GM18526 (cell line): ENCODE data around the gene SRGAP1.

Experiments
- POLR2A ChIP-seq: IDR thresholded peaks from 3 replicates; pipeline ENCODE4 v1.6.1; 2011; ENCODE audit not compliant: insufficient read length; ENCODE audit errors: extremely low read depth

SRGAP1 gene

DNA sequence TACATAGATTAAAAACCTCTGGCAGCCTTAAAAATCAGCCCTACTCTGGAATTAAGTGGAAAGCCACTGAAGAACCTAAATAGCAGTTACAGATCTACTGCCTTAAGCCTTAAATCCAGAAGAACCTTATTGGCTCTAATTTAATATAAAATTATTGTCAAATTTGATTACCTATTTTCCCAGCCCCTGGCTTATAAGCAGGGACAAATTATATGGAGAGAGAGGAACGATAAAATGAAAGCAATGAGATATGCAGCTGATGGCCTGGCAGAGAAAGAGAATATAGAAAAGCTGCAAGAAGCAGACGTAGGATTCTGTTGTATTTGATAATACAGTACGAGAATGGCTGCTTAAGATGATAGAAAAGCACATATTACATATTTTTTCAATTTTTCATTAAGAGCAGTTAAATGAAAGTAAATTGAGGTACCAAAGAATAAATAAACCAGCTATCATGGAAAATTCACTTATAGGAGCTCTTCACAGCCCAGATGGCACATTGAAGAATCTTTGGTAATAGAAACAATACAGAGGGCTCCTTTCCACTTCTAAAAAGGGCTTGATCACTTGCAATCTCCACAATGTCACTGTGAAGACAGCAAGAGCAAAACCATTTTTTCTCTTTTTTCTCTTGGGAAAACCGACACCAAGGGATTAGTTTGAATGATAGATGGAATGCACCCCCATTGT is 248.2 kb downstream of the SRGAP1 start:
- no peak for TF ChIP-seq POLR2A

- TF ChIP-seq POLR2A = no peak
These were observed 249.2 kb downstream of the SRGAP1 start for GRCh38 chr12:64093689-64094088.

DNA sequence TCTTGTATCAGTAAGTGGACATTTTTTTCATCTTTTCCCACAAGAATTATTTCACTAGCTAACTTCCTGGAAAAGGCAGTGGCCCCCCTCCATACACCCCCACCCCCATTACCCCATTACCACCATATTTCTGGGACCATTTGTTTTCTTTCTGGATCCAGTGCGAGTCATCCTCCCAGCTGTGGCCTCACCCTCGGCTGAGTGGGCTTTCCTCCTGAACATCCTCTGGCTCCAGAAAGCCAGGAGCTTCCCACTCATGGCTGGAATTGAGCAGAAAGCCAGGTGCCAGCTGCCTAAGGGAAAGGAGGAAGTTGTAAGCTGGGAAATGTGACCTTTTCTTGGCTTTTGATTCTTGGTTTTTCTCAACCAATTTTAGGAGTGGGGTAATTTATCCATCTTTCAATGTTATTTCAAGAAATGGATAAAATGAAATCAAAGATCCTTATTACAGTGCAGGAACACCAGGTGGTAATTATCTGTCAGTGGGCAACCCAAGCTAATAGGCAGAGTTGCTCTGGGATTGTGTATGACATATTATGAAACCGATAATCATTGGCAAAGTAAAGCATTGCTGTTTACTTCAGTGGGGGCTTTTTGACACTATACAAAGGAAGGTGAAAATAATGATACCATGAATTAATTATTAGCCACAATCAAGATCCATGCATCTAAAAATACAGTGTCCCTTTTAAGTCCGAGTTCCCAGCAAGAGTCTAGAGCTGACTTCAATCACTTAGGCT is 253.0 kb downstream of the SRGAP1 start:
- TF ChIP-seq POLR2A = no peak

GRCh38 chr12:64098709-64099354 is 254.3 kb downstream of the SRGAP1 start:
- TF ChIP-seq POLR2A = no peak

- TF ChIP-seq POLR2A = no peak
These were observed 254.9 kb downstream of the SRGAP1 start for GRCh38 chr12:64099397-64099796.

DNA sequence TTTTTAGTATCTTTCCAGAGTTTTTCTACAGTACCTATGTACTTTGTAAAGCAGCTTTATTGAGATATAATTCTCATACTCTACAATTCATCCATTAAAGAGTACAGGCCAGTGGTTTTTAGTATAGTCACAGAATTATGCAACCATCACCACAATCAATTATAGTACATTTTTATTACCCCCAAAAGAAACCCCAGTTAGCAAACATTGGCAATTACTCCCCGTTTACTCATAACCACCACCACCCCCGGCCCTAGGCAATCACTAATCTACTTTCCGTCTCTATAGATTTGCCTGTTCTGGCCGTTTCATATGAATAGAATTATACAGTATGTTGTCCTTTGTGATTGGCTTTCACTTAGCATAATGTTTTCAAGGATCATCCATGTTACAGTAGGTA is 257.8 kb downstream of the SRGAP1 start:
- no peak for TF ChIP-seq POLR2A

- TF ChIP-seq POLR2A = no peak
These were observed 259.6 kb downstream of the SRGAP1 start for GRCh38 chr12:64103825-64104740.

DNA sequence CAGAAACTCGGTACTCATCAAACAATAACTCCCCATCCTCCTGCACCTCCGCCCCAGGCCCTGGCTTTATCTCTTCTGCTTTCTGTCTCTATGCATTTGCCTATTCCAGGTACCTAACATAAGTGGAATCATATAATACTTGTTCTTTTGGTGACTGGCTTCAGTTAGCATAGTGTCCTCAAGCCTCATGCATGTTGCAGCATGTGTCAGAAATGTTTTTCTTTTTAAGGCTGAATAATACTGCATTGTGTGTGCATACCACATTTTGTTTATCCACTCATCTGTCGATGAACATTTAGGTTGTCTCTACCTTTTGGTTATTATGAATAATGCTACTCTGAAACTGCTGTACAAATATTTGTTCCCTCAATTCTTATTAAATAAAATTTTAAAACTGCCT is 260.5 kb downstream of the SRGAP1 start:
- no peak for TF ChIP-seq POLR2A

DNA sequence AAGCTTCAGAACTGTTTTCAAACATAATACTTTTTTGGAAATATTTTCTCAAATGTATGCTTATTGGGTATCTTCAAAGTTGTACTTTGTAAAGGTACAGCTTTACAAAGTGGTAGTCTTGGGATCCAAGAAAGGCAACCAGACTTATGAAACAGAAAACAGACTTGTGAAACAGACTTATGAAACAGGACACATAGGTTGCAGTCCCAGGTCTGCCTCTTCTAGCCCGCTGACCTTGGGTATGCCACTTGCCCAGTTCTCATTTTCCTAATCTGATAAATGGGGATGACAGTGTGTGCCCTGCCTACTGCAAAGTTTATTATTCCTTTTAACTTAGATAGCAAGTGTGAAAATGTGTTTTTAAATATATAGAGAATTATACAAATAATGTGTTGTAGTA is 263.3 kb downstream of the SRGAP1 start:
- TF ChIP-seq POLR2A = no peak

DNA sequence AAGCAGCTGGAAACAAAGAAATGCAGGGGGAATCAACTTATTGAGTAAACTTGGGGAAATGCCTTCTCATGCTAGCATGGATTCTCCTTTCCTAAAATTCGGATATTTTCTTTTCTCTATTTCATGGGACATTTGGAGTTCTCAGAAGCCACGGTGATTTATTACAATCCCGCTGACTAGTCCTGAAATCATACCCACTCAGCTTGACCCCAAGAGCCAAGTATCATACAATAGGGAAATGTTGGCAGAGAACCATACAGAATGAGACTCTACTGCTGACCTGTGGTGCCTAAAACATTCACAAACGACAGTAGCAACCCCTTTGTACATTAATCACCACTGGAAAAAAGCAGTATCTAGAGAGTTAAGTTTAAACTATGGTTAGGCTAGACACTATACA is 265.2 kb downstream of the SRGAP1 start:
- TF ChIP-seq POLR2A = no peak

- TF ChIP-seq POLR2A = no peak
These were observed 266.4 kb downstream of the SRGAP1 start for GRCh38 chr12:64110864-64111263.

GRCh38 chr12:64116969-64117368 is 272.5 kb downstream of the SRGAP1 start:
- no peak for TF ChIP-seq POLR2A

GRCh38 chr12:64120568-64120967 is 276.1 kb downstream of the SRGAP1 start:
- no peak for TF ChIP-seq POLR2A

DNA sequence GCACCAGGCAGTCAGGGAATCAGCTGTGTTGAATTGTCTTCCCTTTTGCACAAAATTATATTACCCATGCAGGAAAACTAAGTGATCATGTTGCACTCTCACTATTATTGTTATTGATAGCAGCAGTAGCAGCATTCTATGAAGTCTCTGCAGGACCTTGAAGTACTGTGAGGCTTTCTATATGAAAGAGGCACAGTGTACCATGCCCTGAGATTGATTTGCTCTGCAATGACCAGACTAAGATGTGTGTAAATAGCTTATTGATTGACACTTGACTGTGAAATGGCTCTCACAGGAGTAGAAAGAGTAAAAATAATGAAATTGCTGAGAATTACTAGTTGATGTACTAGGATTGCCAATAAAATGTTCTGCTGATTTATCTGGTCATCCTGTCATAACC is 277.7 kb downstream of the SRGAP1 start:
- TF ChIP-seq POLR2A = no peak

DNA sequence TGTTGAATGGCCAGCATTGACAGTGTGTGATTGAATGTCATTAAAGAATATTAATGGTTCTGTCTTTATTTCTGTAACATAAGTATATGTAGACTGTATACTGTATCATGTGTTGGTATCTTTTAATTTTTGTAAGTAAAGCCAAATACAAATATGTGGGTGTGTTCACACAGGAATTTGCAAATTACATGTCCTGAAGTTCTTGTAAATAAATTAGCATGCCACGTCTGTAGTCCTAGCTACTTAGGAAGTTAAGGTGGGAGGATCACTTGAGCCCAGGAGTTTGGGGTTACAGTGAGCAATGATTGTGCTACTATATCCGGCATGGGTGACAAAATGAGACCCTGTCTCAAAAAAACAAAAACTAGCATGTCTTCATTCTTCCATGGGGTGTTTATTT is 278.5 kb downstream of the SRGAP1 start:
- TF ChIP-seq POLR2A = no peak
